Neural progenitor cell (in vitro differentiated cells): Measurements from ENCODE around the gene ABCC4. TPM values are rescaled to one million over a fixed set of nuclear protein-coding genes. Genes with fewer than 3 reads are reported as not detected.

Experiments
- DNase-seq: peaks from one replicate; pipeline ENCODE4 v3.0.0-alpha.2; 2016; ENCODE audit warnings: low spot score
- H2AFZ ChIP-seq: fragments of 200-600 bp; sonication (generic); replicated peaks from 2 replicates; pipeline ENCODE4 v1.6.1; 2016; ENCODE audit warnings: antibody characterized with exemption
- H3F3A ChIP-seq: fragments of 200-600 bp; sonication (generic); 2 replicates; pipeline ENCODE4 v1.6.1; 2016; ENCODE audit warnings: antibody characterized with exemption, low read depth
- H3K27ac ChIP-seq: fragments of 200-600 bp; sonication (generic); 2 replicates; pipeline ENCODE4 v1.5.1; 2016; ENCODE audit warnings: mild to moderate bottlenecking
- H3K27me3 ChIP-seq: fragments of 200-600 bp; sonication (generic); 2 replicates; pipeline ENCODE4 v1.6.1; 2016; ENCODE audit warnings: mild to moderate bottlenecking, moderate library complexity
- H3K36me3 ChIP-seq: fragments of 200-600 bp; sonication (generic); 2 replicates; pipeline ENCODE4 v1.5.1; 2016
- H3K4me1 ChIP-seq: fragments of 200-600 bp; sonication (generic); 2 replicates; pipeline ENCODE4 v1.6.1; 2016; ENCODE audit warnings: mixed run types
- H3K4me2 ChIP-seq: fragments of 200-600 bp; sonication (generic); 2 replicates; pipeline ENCODE4 v1.6.1; 2016
- H3K4me3 ChIP-seq: fragments of 200-600 bp; sonication (generic); 2 replicates; pipeline ENCODE4 v1.5.1; 2016
- H3K79me2 ChIP-seq: fragments of 200-600 bp; sonication (generic); 2 replicates; pipeline ENCODE4 v1.6.1; 2016; ENCODE audit warnings: low read depth
- H3K9ac ChIP-seq: fragments of 200-600 bp; sonication (generic); 2 replicates; pipeline ENCODE4 v1.6.1; 2016
- H3K9me3 ChIP-seq: fragments of 200-600 bp; sonication (generic); 2 replicates; pipeline ENCODE4 v1.5.1; 2016; ENCODE audit warnings: low read depth
- H4K20me1 ChIP-seq: fragments of 200-600 bp; sonication (generic); 2 replicates; pipeline ENCODE4 v1.6.1; 2016; ENCODE audit warnings: low read depth
- H3K27ac Mint-ChIP-seq: 3 replicates; pipeline ENCODE4 v1.8.0; 2021; ENCODE audit warnings: mixed read lengths
- H3K27me3 Mint-ChIP-seq: 2 replicates; pipeline ENCODE4 v1.8.0; 2022; ENCODE audit warnings: low read depth, mild to moderate bottlenecking, inconsistent platforms, moderate library complexity, mixed read lengths; ENCODE audit not compliant: insufficient read depth
- H3K36me3 Mint-ChIP-seq: 3 replicates; pipeline ENCODE4 v1.8.0; 2021; ENCODE audit warnings: mixed read lengths
- H3K4me1 Mint-ChIP-seq: 3 replicates; pipeline ENCODE4 v1.8.0; 2021; ENCODE audit warnings: mixed read lengths
- H3K4me3 Mint-ChIP-seq: 3 replicates; pipeline ENCODE4 v1.8.0; 2021; ENCODE audit warnings: mild to moderate bottlenecking, moderate library complexity, mixed read lengths
- H3K9me3 Mint-ChIP-seq: 3 replicates; pipeline ENCODE4 v1.8.0; 2020; ENCODE audit warnings: mixed read lengths
- CTCF ChIP-seq: fragments of 200-600 bp; sonication (generic); IDR thresholded peaks from 2 replicates; pipeline ENCODE4 v1.5.1; 2017; ENCODE audit warnings: antibody characterized with exemption, mild to moderate bottlenecking
- EZH2 ChIP-seq: fragments of 200-600 bp; sonication (generic); IDR thresholded peaks from 2 replicates; pipeline ENCODE4 v1.6.1; 2017; ENCODE audit warnings: antibody characterized with exemption, mild to moderate bottlenecking, moderate library complexity
- EZH2phosphoT487 ChIP-seq: fragments of 200-600 bp; sonication (generic); IDR thresholded peaks from 2 replicates; pipeline ENCODE4 v1.6.1; 2017; ENCODE audit warnings: antibody characterized with exemption
- small RNA-seq: library from RNA; depleted of rRNA; stranded (forward); fragments of <200 nt; gene quantifications from one replicate; pipeline ENCODE3, GENCODE V24; 2015
- total RNA-seq: library from RNA; depleted of rRNA; stranded (reverse); fragments of >200 nt; gene quantifications from 2 replicates; pipeline ENCODE4 v1.2.3, GENCODE V29; 2015; ENCODE audit warnings: low replicate concordance

The ABCC4 gene
- total RNA-seq, 1 donor from 2014 or later, result 23.6 TPM

- peaks cover 3% of the 10 kb centered on the region for H3K36me3 Mint-ChIP-seq
- Histone ChIP-seq H3K79me2 (peaks cover 5% of the 10 kb centered on the region), H3K4me1 (peaks cover 53% of the 10 kb centered on the region), H3K9me3 (no peaks in the 10 kb centered on the region), H3K27ac (no peak overlapping the region), H3K4me2 (peak overlapping the region; percentile 58), H3F3A (peaks cover 20% of the 10 kb centered on the region), H3K9ac (no peak overlapping the region), H3K4me3 (no peak overlapping the region), H4K20me1 (no peaks in the 10 kb centered on the region), H3K27me3 (no peaks in the 10 kb centered on the region), H2AFZ (peak overlapping the region; percentile 47), H3K36me3 (no peaks in the 10 kb centered on the region)
- peak; percentile 34 for DNase-seq
- no peak overlapping the region for H3K27ac Mint-ChIP-seq
- H3K27me3 Mint-ChIP-seq, result peaks cover 6% of the 10 kb centered on the region
- H3K4me1 Mint-ChIP-seq, result peaks cover 12% of the 10 kb centered on the region
- TF ChIP-seq EZH2, result no peak
- TF ChIP-seq EZH2phosphoT487, result no peak
- peaks cover 17% of the 10 kb centered on the region for H3K9me3 Mint-ChIP-seq
- no peak overlapping the region for H3K4me3 Mint-ChIP-seq
Measured at GRCh38 chr13:94974015-94974951, 327.0 kb downstream of the ABCC4 start.

- peak overlapping the region; percentile 45 for H3K4me2 ChIP-seq
- no peak overlapping the region for H3K4me3 Mint-ChIP-seq
- H3K27me3 Mint-ChIP-seq, result peaks cover 13% of the 10 kb centered on the region
- peaks cover 17% of the 10 kb centered on the region for H3K4me1 Mint-ChIP-seq
- H3K79me2 ChIP-seq, result peaks cover 8% of the 10 kb centered on the region
- H3K9me3 Mint-ChIP-seq, result peaks cover 12% of the 10 kb centered on the region
- no peak for TF ChIP-seq EZH2phosphoT487
- no peak for TF ChIP-seq EZH2
- TF ChIP-seq CTCF, result no peak
- no peak overlapping the region for H3K9ac ChIP-seq
- H3F3A ChIP-seq, result peaks cover 40% of the 10 kb centered on the region
- peaks cover 53% of the 10 kb centered on the region for H3K4me1 ChIP-seq
- no peak overlapping the region for H3K27ac Mint-ChIP-seq
- no peak overlapping the region for H3K4me3 ChIP-seq
- H4K20me1 ChIP-seq, result no peaks in the 10 kb centered on the region
- H3K9me3 ChIP-seq, result no peaks in the 10 kb centered on the region
- H3K27me3 ChIP-seq, result no peaks in the 10 kb centered on the region
- H3K36me3 ChIP-seq, result no peaks in the 10 kb centered on the region
- H3K27ac ChIP-seq, result no peak overlapping the region
- no peak for DNase-seq
- no peak overlapping the region for H2AFZ ChIP-seq
- peaks cover 3% of the 10 kb centered on the region for H3K36me3 Mint-ChIP-seq
Measured at GRCh38 chr13:94972262-94972661, 329.0 kb downstream of the ABCC4 start.

Small RNA genes within 50 kb of the gene (small RNA-seq; reads per million reads assigned to genes)
- gene RNU6-62P (not detected), gene RNY3P8 (not detected), gene RNY4P27 (3.6 reads per million, percentile 92 among the genes with 10 or more reads in this experiment)
